Endothelial cell (in vitro differentiated cells): ENCODE results near the gene CASK. TPM values are rescaled to one million over a fixed set of nuclear protein-coding genes. Genes with fewer than 3 reads are reported as not detected.

Experiments
- DNase-seq: peaks from one replicate; pipeline ENCODE4 v3.0.0; 2021; ENCODE audit warnings: low spot score
- H3K27ac Mint-ChIP-seq: one replicate; pipeline ENCODE4 v1.8.0; 2021; ENCODE audit warnings: mixed read lengths, inconsistent platforms; ENCODE audit not compliant: unreplicated experiment
- H3K27me3 Mint-ChIP-seq: one replicate; pipeline ENCODE4 v1.8.0; 2021; ENCODE audit warnings: mild to moderate bottlenecking, moderate library complexity, mixed read lengths, inconsistent platforms; ENCODE audit not compliant: unreplicated experiment
- H3K36me3 Mint-ChIP-seq: one replicate; pipeline ENCODE4 v1.8.0; 2021; ENCODE audit warnings: mild to moderate bottlenecking, low read depth, mixed read lengths, inconsistent platforms; ENCODE audit not compliant: unreplicated experiment
- H3K4me1 Mint-ChIP-seq: one replicate; pipeline ENCODE4 v1.8.0; 2021; ENCODE audit warnings: mild to moderate bottlenecking, mixed read lengths, inconsistent platforms; ENCODE audit not compliant: unreplicated experiment
- H3K4me3 Mint-ChIP-seq: one replicate; pipeline ENCODE4 v1.8.0; 2021; ENCODE audit warnings: mild to moderate bottlenecking, mixed read lengths, inconsistent platforms; ENCODE audit not compliant: unreplicated experiment
- H3K9me3 Mint-ChIP-seq: one replicate; pipeline ENCODE4 v1.8.0; 2021; ENCODE audit warnings: mixed read lengths, inconsistent platforms; ENCODE audit not compliant: unreplicated experiment
- total RNA-seq: library from RNA; stranded (reverse); fragmentation: NEBNext Ultra II Directional; extraction: Animal tissue kit (Norgen Biotek cat#: 25700); gene quantifications from one replicate; pipeline ENCODE4 v1.2.1, GENCODE V29; 2021; ENCODE audit not compliant: unreplicated experiment
- TF ChIP-seq, protein P1 (sequence below): fragments of 200-600 bp; sonication (generic); IDR thresholded peaks from one replicate; pipeline ENCODE4 v1.5.0; 2021; ENCODE audit warnings: antibody characterized with exemption; ENCODE audit not compliant: unreplicated experiment

Gene CASK
- total RNA-seq, 1 donor from 2014 or later, result 62.5 TPM

- Mint-ChIP-seq H3K36me3 (no peaks in the 10 kb centered on the region), H3K9me3 (no peaks in the 10 kb centered on the region), H3K27ac (no peak overlapping the region), H3K27me3 (no peaks in the 10 kb centered on the region), H3K4me1 (no peaks in the 10 kb centered on the region), H3K4me3 (no peak overlapping the region)
- TF ChIP-seq, protein P1, sequence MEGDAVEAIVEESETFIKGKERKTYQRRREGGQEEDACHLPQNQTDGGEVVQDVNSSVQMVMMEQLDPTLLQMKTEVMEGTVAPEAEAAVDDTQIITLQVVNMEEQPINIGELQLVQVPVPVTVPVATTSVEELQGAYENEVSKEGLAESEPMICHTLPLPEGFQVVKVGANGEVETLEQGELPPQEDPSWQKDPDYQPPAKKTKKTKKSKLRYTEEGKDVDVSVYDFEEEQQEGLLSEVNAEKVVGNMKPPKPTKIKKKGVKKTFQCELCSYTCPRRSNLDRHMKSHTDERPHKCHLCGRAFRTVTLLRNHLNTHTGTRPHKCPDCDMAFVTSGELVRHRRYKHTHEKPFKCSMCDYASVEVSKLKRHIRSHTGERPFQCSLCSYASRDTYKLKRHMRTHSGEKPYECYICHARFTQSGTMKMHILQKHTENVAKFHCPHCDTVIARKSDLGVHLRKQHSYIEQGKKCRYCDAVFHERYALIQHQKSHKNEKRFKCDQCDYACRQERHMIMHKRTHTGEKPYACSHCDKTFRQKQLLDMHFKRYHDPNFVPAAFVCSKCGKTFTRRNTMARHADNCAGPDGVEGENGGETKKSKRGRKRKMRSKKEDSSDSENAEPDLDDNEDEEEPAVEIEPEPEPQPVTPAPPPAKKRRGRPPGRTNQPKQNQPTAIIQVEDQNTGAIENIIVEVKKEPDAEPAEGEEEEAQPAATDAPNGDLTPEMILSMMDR, result no peak
- DNase-seq, result no peak
Observed at GRCh38 chrX:41887691-41888090, 35.7 kb downstream of the CASK start.

- Mint-ChIP-seq H3K4me3 (no peak overlapping the region), H3K27me3 (no peaks in the 10 kb centered on the region), H3K9me3 (no peaks in the 10 kb centered on the region), H3K27ac (no peak overlapping the region), H3K4me1 (peaks cover 6% of the 10 kb centered on the region), H3K36me3 (no peaks in the 10 kb centered on the region)
- TF ChIP-seq, protein P1, result no peak
- no peak for DNase-seq
Observed at GRCh38 chrX:41885724-41886123, 37.6 kb downstream of the CASK start.

DNA sequence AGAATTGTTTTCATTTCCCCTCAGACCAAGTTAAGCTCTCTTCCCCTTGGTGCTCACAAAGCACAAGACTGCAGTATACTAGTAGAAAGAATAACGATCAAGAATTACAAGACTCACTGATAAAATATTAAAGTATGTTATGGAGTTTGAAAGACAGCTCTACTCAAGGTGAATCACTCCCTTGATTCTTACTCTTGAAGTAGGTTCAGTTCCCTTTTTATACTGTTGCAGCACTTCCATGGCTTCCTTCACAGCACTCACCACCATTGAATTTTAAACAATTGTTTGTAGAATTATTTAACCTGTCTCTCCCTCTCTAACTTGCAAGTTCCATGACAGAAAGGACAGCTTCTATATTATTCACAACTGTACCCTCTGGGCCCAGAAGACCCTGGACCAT, 42.2 kb downstream of the CASK start:
- TF ChIP-seq, protein P1, result no peak
- no peaks in the 10 kb centered on the region for H3K9me3 Mint-ChIP-seq
- H3K4me1 Mint-ChIP-seq, result peaks cover 7% of the 10 kb centered on the region
- no peak overlapping the region for H3K4me3 Mint-ChIP-seq
- no peaks in the 10 kb centered on the region for H3K36me3 Mint-ChIP-seq
- DNase-seq, result no peak
- no peak overlapping the region for H3K27ac Mint-ChIP-seq
- H3K27me3 Mint-ChIP-seq, result no peaks in the 10 kb centered on the region

DNA sequence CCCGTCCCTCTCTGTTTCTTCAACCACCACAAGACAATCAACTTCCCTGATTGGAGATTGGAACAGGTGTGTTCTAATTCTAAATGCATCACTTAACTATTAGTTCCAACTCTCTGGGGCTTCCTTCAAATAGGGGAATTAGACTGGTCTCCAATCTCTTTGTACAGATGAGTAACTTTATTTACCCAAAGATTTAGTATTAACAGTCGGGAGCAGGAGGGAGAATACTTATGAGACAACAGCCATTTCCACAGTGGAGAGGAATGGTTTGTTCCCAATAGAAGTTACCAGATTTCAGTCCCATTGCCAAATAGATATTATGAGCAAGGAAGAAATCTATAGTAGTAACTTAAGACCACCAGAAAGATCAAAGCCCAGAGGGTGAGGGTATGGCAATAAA, 46.2 kb downstream of the CASK start:
- H3K27ac Mint-ChIP-seq, result no peak overlapping the region
- peaks cover 10% of the 10 kb centered on the region for H3K4me1 Mint-ChIP-seq
- TF ChIP-seq, protein P1, result no peak
- no peaks in the 10 kb centered on the region for H3K9me3 Mint-ChIP-seq
- no peak for DNase-seq
- no peaks in the 10 kb centered on the region for H3K36me3 Mint-ChIP-seq
- H3K27me3 Mint-ChIP-seq, result no peaks in the 10 kb centered on the region
- H3K4me3 Mint-ChIP-seq, result no peak overlapping the region

DNA sequence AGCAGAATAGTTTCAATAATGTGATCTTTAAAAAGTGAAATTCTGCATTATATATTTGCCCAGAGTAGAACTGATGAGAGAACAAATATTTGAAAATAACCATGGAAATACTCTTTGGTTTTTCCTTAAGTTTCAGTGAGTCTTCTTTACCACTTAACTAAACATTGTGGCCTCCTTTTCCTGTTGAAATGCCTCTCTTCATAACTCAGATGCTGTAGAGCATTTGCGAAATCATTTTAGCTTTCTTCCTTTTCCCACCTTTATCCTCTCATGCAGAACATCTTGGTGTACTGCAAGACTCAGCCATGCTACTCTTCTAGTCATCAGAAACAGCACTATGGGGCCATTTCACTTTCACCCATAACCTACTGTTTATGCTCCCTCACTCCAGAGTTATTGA, 48.2 kb downstream of the CASK start:
- TF ChIP-seq, protein P1, result no peak
- no peak overlapping the region for H3K4me3 Mint-ChIP-seq
- no peak for DNase-seq
- H3K27me3 Mint-ChIP-seq, result no peaks in the 10 kb centered on the region
- no peaks in the 10 kb centered on the region for H3K36me3 Mint-ChIP-seq
- H3K4me1 Mint-ChIP-seq, result peaks cover 3% of the 10 kb centered on the region
- H3K9me3 Mint-ChIP-seq, result no peaks in the 10 kb centered on the region
- no peak overlapping the region for H3K27ac Mint-ChIP-seq
